GM12892 (cell line): ENCODE data around the gene ATP6V0A4.

ENCODE experiments used
- POLR2A ChIP-seq: IDR thresholded peaks from 2 replicates; pipeline ENCODE4 v1.6.1; 2011; ENCODE audit warnings: low read depth, low read length, control low read depth
- POLR2AphosphoS5 ChIP-seq: IDR thresholded peaks from 2 replicates; pipeline ENCODE4 v1.6.1; 2011; ENCODE audit warnings: low read depth, low read length, control low read depth
- TAF1 ChIP-seq: IDR thresholded peaks from 2 replicates; pipeline ENCODE4 v1.6.1; 2011; ENCODE audit warnings: low read depth, mild to moderate bottlenecking, control low read depth, low read length, borderline replicate concordance

DNA sequence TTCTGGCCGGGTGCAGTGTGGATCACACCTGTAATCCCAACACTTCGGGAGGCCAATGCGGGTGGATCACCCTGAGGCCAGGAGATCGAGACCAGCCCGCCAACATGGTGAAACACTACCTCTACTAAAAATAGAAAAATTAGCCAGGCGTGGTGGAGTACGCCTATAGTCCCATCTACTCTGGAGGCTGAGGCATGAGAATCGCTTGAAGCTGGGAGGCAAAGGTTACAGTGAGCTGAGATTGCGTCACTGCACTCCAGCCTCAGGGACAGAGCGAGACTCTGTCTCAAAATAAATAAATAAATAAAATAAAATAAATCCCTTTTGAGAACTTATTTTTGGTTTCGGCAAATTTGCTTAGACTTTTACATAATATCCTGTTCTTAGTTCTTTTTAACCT lies 31.3 kb upstream of the ATP6V0A4 start:
- TF ChIP-seq TAF1 (no peak), POLR2A (no peak), POLR2AphosphoS5 (no peak)
